Activated gamma-delta T cell treated with anti-CD3 and anti-CD28 coated beads, Interleukin-2, amount 50 U/mL, for 16 hours (primary cell): ENCODE measurements around the gene TECR.
A peak's percentile ranks its signal among the peaks of the same experiment; 100 is the strongest.
"Not testable (repeated sequence)": the region's sequence is repeated elsewhere in the genome, so short reads cannot be mapped to it uniquely, and the experiment has no call there.

Experiments
- DNase-seq: peaks from one replicate; pipeline ENCODE4 v3.0.0-alpha.2; 2020; ENCODE audit warnings: low read depth

TECR gene

GRCh38 chr19:14529254-14530004 lies at the start of gene TECR:
Gene TECR (plus strand): TSS chr19:14529594. CDS start chr19:14529697, 103 bp downstream.
- peak; percentile 100 for DNase-seq

GRCh38 chr19:14479975-14480699 lies 49.3 kb upstream of the TECR start:
- DNase-seq: peak; percentile 58

- no peak for DNase-seq
Observed at GRCh38 chr19:14480700-14481079, 48.7 kb upstream of the TECR start.

- no peak for DNase-seq
Observed at GRCh38 chr19:14482172-14482941, 47.0 kb upstream of the TECR start.

GRCh38 chr19:14487370-14488125 lies 41.8 kb upstream of the TECR start:
- no peak for DNase-seq

GRCh38 chr19:14492756-14493337 lies 36.5 kb upstream of the TECR start:
- no peak for DNase-seq

GRCh38 chr19:14494411-14494810 lies 35.0 kb upstream of the TECR start:
- no peak for DNase-seq

GRCh38 chr19:14494910-14495671 lies 34.3 kb upstream of the TECR start:
- no peak for DNase-seq

- DNase-seq: no peak
Observed at GRCh38 chr19:14495672-14496028, 33.7 kb upstream of the TECR start.

GRCh38 chr19:14496029-14496833 lies 33.2 kb upstream of the TECR start, which contains the start of gene GIPC1:
Gene GIPC1 (minus strand): TSS chr19:14496127. CDS start chr19:14482976, 13,151 bp downstream.
- peak; percentile 59 for DNase-seq

GRCh38 chr19:14496834-14497227 lies 32.6 kb upstream of the TECR start:
- DNase-seq: no peak

GRCh38 chr19:14497228-14497921 lies 32.0 kb upstream of the TECR start:
- no peak for DNase-seq

GRCh38 chr19:14502334-14503092 lies 26.9 kb upstream of the TECR start:
- DNase-seq: no peak

- no peak for DNase-seq
Observed at GRCh38 chr19:14503285-14503684, 26.1 kb upstream of the TECR start.

- not testable (repeated sequence) for DNase-seq
Observed at GRCh38 chr19:14504575-14504974, 24.8 kb upstream of the TECR start.

- peak; percentile 59 for DNase-seq
Observed at GRCh38 chr19:14505488-14506239, 23.7 kb upstream of the TECR start.

- no peak for DNase-seq
Observed at GRCh38 chr19:14507704-14508542, 21.5 kb upstream of the TECR start.
